Upper lobe of right lung (tissue), 1 donor: ENCODE results near the gene TAF3. TPM values are rescaled to one million over a fixed set of nuclear protein-coding genes. Genes with fewer than 3 reads are reported as not detected.

Source experiments
- ATAC-seq: fragments of 200-7000 bp; cut with Tn5 transposase; one replicate; pipeline ENCODE4 v1.9.1; 2020; ENCODE audit warnings: mild to moderate bottlenecking, moderate library complexity
- DNase-seq: peaks from one replicate; pipeline ENCODE4 v3.0.0-alpha.2; 2020
- H3K27ac ChIP-seq: fragments of 200-600 bp; one replicate; pipeline ENCODE4 v1.8.0; 2022
- H3K27me3 ChIP-seq: fragments of 200-600 bp; one replicate; pipeline ENCODE4 v1.8.0; 2022; ENCODE audit warnings: mild to moderate bottlenecking
- H3K36me3 ChIP-seq: fragments of 200-600 bp; one replicate; pipeline ENCODE4 v1.8.0; 2022
- H3K4me1 ChIP-seq: fragments of 200-600 bp; one replicate; pipeline ENCODE4 v1.8.0; 2022
- H3K4me3 ChIP-seq: fragments of 200-600 bp; one replicate; pipeline ENCODE4 v1.8.0; 2022; ENCODE audit warnings: mild to moderate bottlenecking
- H3K9me3 ChIP-seq: fragments of 200-600 bp; one replicate; pipeline ENCODE4 v1.8.0; 2022
- CTCF ChIP-seq: fragments of 200-600 bp; IDR thresholded peaks from one replicate; pipeline ENCODE4 v1.8.0; 2022; ENCODE audit warnings: antibody characterized with exemption
- intact Hi-C: fragments of 100-400 bp; cut with DNase I; formaldehyde crosslinking; loops from one replicate; pipeline ENCODE4 v1.11.0; 2022
- total RNA-seq: library from RNA; stranded (reverse); fragmentation: NEBNext Ultra II Directional; extraction: Animal tissue kit (Norgen Biotek cat#: 25700); gene quantifications from one replicate; pipeline ENCODE4 v1.2.1, GENCODE V29; 2021
- donor health status: DM: no; HTN: yes; CAD: no; lungs with severe emphysema.

The TAF3 gene
- total RNA-seq, 1 donor from 2014 or later = 11.8 TPM

GRCh38 chr10:7832060-7832459 lies 13.8 kb downstream of the TAF3 start:
- no peak overlapping the region for H3K4me3 ChIP-seq
- H3K4me1 ChIP-seq = no peaks in the 10 kb centered on the region
- H3K9me3 ChIP-seq = no peaks in the 10 kb centered on the region
- no peak for ATAC-seq
- no peaks in the 10 kb centered on the region for H3K36me3 ChIP-seq
- H3K27ac ChIP-seq = no peak overlapping the region
- no peak for DNase-seq
- TF ChIP-seq CTCF = no peak
- H3K27me3 ChIP-seq = no peaks in the 10 kb centered on the region
- intact Hi-C loops = no loop called here

GRCh38 chr10:7833210-7833609 lies 14.9 kb downstream of the TAF3 start:
- Histone ChIP-seq H3K4me1 (no peaks in the 10 kb centered on the region), H3K27me3 (no peaks in the 10 kb centered on the region), H3K36me3 (no peaks in the 10 kb centered on the region), H3K27ac (no peak overlapping the region), H3K9me3 (no peaks in the 10 kb centered on the region), H3K4me3 (no peak overlapping the region)
- TF ChIP-seq CTCF = no peak
- no peak for ATAC-seq
- intact Hi-C loops = no loop called here
- no peak for DNase-seq

DNA sequence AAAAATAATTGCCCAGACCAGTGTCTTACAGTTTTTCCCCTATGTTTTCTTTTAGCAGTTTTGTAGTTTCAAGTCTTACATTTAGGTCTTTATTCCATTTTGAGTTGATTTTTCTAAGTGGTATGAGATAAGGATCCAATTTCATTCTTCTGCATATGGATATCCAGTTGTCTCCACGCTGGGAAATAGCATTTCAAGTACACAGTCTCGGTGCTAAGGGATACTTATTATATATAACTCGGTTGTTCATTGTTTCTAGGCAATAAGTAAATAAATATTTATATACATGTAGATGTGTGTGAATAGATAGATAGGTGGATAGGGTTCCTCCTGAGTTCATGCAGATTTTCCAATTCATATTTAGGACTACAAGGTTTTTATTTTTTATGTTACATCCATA lies 16.0 kb downstream of the TAF3 start:
- intact Hi-C loops = no loop called here
- H3K36me3 ChIP-seq = no peaks in the 10 kb centered on the region
- no peak for DNase-seq
- H3K4me3 ChIP-seq = no peak overlapping the region
- no peaks in the 10 kb centered on the region for H3K4me1 ChIP-seq
- no peaks in the 10 kb centered on the region for H3K27me3 ChIP-seq
- ATAC-seq = no peak
- no peak for TF ChIP-seq CTCF
- no peaks in the 10 kb centered on the region for H3K9me3 ChIP-seq
- H3K27ac ChIP-seq = no peak overlapping the region

DNA sequence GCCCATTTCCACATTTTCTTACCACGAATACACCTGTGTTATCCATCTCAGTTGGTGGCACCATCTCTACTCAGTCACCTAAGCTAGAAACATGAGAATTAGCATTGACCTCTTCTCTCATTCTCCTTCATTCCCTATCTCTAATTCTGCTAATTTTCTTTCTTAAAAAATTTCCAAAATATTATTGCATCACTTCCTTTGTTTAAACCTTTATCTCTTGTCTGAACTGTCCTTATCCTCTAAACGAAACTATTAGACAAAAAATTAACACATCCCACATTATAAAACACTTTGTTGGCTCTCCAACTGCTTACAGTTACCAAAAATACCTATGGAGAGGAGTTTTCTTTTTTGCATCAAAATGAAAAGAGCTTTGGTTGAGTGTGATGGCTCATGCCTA lies 18.3 kb downstream of the TAF3 start:
- no peak for TF ChIP-seq CTCF
- no peak for DNase-seq
- H3K4me1 ChIP-seq = no peaks in the 10 kb centered on the region
- no peaks in the 10 kb centered on the region for H3K27me3 ChIP-seq
- H3K36me3 ChIP-seq = no peaks in the 10 kb centered on the region
- intact Hi-C loops = no loop called here
- no peak for ATAC-seq
- H3K9me3 ChIP-seq = no peaks in the 10 kb centered on the region
- no peak overlapping the region for H3K27ac ChIP-seq
- no peak overlapping the region for H3K4me3 ChIP-seq

GRCh38 chr10:7846591-7846990 lies 28.3 kb downstream of the TAF3 start:
- Histone ChIP-seq H3K4me1 (no peaks in the 10 kb centered on the region), H3K9me3 (no peaks in the 10 kb centered on the region), H3K27me3 (no peaks in the 10 kb centered on the region), H3K4me3 (no peak overlapping the region), H3K36me3 (no peaks in the 10 kb centered on the region), H3K27ac (no peak overlapping the region)
- intact Hi-C loops = no loop called here
- DNase-seq (no peak), ATAC-seq (no peak)
- no peak for TF ChIP-seq CTCF

DNA sequence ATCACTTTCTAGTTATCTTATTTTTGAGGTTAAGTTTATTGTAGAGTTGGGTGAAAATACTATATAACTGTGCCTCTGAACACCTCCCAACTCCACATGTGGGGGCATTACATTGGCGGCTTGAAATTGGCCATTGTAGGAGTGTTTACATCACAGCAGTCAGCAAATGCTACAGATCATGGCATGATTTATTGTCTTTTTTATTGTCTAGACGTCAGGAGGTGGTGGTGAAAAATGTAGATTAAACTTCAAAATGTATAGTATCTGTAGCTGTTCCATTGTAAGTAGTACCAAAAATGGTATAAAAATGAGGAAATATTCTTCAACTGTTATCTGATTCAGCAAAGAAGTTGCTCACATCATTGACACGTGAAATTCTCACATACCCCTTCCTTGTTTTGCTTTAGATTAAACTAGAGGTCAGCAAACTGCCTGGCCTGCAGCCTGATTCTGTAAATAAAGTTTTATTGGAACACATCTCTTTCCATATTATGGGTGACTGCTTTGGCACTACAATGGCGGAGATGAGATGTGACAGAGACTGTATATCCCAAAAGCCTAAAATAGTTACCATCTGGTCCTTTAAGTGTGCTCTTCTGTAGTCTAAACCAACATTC lies 35.0 kb downstream of the TAF3 start:
- H3K36me3 ChIP-seq = no peaks in the 10 kb centered on the region
- DNase-seq (no peak), ATAC-seq (no peak)
- no peak overlapping the region for H3K4me3 ChIP-seq
- no peaks in the 10 kb centered on the region for H3K27me3 ChIP-seq
- TF ChIP-seq CTCF = no peak
- H3K9me3 ChIP-seq = no peaks in the 10 kb centered on the region
- peaks cover 21% of the 10 kb centered on the region for H3K4me1 ChIP-seq
- intact Hi-C loops = no loop called here
- H3K27ac ChIP-seq = no peak overlapping the region
